GM20431 (cell line): ENCODE results near the gene DDX4.

Source experiments
- in situ Hi-C: fragments of 300-500 bp; cut with MseI, MboI; formaldehyde crosslinking; loops from one replicate; pipeline ENCODE4 v1.15.0; 2020; ENCODE audit warnings: low sequenced_read_pairs; ENCODE audit not compliant: unreplicated experiment

Gene DDX4

GRCh38 chr5:55737793-55738192 lies at the start of gene DDX4:
TSS of gene DDX4 (plus strand) at chr5:55738061. CDS start at chr5:55738964, 903 bp downstream.
- in situ Hi-C loops: no loop called here

GRCh38 chr5:55691265-55692105 lies 46.4 kb upstream of the DDX4 start:
- in situ Hi-C loops: loop anchor here (25.0 kb wide), 2 partner anchors 354 to 504 kb away; no protein-coding TSS in a partner anchor

GRCh38 chr5:55692106-55692417 lies 45.8 kb upstream of the DDX4 start:
- in situ Hi-C loops: loop anchor here (25.0 kb wide), 2 partner anchors 355 to 505 kb away; no protein-coding TSS in a partner anchor

GRCh38 chr5:55692509-55692908 lies 45.4 kb upstream of the DDX4 start:
- in situ Hi-C loops: loop anchor here (25.0 kb wide), 2 partner anchors 355 to 505 kb away; no protein-coding TSS in a partner anchor

- in situ Hi-C loops: loop anchor here (25.0 kb wide), 2 partner anchors 357 to 507 kb away; no protein-coding TSS in a partner anchor
Observed at GRCh38 chr5:55694152-55694830, 43.6 kb upstream of the DDX4 start.

GRCh38 chr5:55696704-55697103 lies 41.2 kb upstream of the DDX4 start:
- in situ Hi-C loops: loop anchor here (25.0 kb wide), 2 partner anchors 359 to 509 kb away; no protein-coding TSS in a partner anchor

- in situ Hi-C loops: loop anchor here (25.0 kb wide), 2 partner anchors 362 to 512 kb away; no protein-coding TSS in a partner anchor
Observed at GRCh38 chr5:55699041-55699688, 38.7 kb upstream of the DDX4 start.

- in situ Hi-C loops: no loop called here
Observed at GRCh38 chr5:55700745-55701144, 37.1 kb upstream of the DDX4 start.

GRCh38 chr5:55701462-55702103 lies 36.3 kb upstream of the DDX4 start:
- in situ Hi-C loops: no loop called here

GRCh38 chr5:55702598-55703345 lies 35.1 kb upstream of the DDX4 start:
- in situ Hi-C loops: no loop called here

GRCh38 chr5:55706230-55706629 lies 31.6 kb upstream of the DDX4 start:
- in situ Hi-C loops: no loop called here

- in situ Hi-C loops: no loop called here
Observed at GRCh38 chr5:55708732-55709131, 29.1 kb upstream of the DDX4 start.

GRCh38 chr5:55711507-55712022 lies 26.3 kb upstream of the DDX4 start:
- in situ Hi-C loops: no loop called here

GRCh38 chr5:55712023-55712859 lies 25.6 kb upstream of the DDX4 start, which contains the start of gene SLC38A9:
TSS of gene SLC38A9 (minus strand) at chr5:55712324. CDS start at chr5:55697958, 14,366 bp downstream.
- in situ Hi-C loops: no loop called here

- in situ Hi-C loops: no loop called here
Observed at GRCh38 chr5:55713871-55714270, 24.0 kb upstream of the DDX4 start.

- in situ Hi-C loops: no loop called here
Observed at GRCh38 chr5:55714339-55714738, 23.5 kb upstream of the DDX4 start.

GRCh38 chr5:55714749-55715148 lies 23.1 kb upstream of the DDX4 start:
- in situ Hi-C loops: no loop called here

GRCh38 chr5:55715519-55716078 lies 22.3 kb upstream of the DDX4 start:
- in situ Hi-C loops: no loop called here
